Measurements from ENCODE around the gene ADAMTSL1. TPM values are rescaled to one million over a fixed set of nuclear protein-coding genes. Genes with fewer than 3 reads are reported as not detected.

The ADAMTSL1 gene, protein sequence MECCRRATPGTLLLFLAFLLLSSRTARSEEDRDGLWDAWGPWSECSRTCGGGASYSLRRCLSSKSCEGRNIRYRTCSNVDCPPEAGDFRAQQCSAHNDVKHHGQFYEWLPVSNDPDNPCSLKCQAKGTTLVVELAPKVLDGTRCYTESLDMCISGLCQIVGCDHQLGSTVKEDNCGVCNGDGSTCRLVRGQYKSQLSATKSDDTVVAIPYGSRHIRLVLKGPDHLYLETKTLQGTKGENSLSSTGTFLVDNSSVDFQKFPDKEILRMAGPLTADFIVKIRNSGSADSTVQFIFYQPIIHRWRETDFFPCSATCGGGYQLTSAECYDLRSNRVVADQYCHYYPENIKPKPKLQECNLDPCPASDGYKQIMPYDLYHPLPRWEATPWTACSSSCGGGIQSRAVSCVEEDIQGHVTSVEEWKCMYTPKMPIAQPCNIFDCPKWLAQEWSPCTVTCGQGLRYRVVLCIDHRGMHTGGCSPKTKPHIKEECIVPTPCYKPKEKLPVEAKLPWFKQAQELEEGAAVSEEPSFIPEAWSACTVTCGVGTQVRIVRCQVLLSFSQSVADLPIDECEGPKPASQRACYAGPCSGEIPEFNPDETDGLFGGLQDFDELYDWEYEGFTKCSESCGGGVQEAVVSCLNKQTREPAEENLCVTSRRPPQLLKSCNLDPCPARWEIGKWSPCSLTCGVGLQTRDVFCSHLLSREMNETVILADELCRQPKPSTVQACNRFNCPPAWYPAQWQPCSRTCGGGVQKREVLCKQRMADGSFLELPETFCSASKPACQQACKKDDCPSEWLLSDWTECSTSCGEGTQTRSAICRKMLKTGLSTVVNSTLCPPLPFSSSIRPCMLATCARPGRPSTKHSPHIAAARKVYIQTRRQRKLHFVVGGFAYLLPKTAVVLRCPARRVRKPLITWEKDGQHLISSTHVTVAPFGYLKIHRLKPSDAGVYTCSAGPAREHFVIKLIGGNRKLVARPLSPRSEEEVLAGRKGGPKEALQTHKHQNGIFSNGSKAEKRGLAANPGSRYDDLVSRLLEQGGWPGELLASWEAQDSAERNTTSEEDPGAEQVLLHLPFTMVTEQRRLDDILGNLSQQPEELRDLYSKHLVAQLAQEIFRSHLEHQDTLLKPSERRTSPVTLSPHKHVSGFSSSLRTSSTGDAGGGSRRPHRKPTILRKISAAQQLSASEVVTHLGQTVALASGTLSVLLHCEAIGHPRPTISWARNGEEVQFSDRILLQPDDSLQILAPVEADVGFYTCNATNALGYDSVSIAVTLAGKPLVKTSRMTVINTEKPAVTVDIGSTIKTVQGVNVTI (N-terminal part only)
- 1.5 TPM for total RNA-seq

DNA sequence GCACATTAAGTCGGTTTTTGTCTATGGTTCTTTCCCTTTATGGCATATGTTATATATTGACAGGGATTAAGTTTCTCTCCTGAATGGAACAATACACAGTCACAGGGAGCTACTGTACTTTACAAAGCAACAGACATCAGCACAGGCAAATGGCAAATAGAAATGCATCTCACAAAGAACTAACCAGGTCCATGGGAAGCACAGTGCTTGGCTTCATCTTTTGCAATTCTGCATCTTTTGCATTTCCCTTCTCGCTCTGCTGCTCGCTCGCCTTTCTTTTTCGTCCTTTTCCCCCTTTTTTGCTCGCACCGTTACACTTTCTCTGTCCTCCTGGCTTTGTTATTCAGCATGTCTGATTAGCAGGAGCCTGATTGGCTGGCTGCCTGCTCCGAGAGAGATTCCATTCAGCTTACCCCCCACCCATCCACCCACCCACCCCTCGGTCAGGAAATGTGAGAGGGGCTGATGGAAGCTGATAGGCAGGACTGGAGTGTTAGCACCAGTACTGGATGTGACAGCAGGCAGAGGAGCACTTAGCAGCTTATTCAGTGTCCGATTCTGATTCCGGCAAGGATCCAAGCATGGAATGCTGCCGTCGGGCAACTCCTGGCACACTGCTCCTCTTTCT lies at the start of gene ADAMTSL1:
TSS of gene ADAMTSL1 (plus strand) at position 502 of the 628 bp plus-strand sequence. CDS start at position 582, 80 bp downstream.
- ATAC-seq: peak; percentile 33

- ATAC-seq: no peak
These were observed 46.3 kb upstream of the ADAMTSL1 start for GRCh38 chr9:18427691-18428090.

GRCh38 chr9:18428661-18429060 lies 45.3 kb upstream of the ADAMTSL1 start:
- no peak for ATAC-seq

GRCh38 chr9:18429070-18429469 lies 44.9 kb upstream of the ADAMTSL1 start:
- no peak for ATAC-seq

DNA sequence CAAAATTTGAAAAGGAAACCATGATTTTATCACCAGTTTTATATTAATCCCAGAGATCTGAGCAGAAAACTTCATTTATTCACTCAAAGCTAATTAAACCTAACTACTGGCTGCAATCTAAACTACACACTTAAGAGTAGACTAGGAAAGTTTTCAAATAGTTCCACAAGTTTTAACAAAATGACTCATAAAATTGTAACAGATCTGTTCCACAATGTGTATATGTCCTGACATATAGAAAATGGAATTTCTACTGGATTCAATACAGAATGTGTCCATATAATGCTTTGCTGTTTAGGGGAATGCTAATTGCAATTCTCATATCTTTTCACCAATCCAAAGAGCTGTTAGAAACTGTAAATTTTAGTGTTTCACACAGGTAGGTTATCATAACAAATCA lies 40.3 kb upstream of the ADAMTSL1 start:
- ATAC-seq: no peak

DNA sequence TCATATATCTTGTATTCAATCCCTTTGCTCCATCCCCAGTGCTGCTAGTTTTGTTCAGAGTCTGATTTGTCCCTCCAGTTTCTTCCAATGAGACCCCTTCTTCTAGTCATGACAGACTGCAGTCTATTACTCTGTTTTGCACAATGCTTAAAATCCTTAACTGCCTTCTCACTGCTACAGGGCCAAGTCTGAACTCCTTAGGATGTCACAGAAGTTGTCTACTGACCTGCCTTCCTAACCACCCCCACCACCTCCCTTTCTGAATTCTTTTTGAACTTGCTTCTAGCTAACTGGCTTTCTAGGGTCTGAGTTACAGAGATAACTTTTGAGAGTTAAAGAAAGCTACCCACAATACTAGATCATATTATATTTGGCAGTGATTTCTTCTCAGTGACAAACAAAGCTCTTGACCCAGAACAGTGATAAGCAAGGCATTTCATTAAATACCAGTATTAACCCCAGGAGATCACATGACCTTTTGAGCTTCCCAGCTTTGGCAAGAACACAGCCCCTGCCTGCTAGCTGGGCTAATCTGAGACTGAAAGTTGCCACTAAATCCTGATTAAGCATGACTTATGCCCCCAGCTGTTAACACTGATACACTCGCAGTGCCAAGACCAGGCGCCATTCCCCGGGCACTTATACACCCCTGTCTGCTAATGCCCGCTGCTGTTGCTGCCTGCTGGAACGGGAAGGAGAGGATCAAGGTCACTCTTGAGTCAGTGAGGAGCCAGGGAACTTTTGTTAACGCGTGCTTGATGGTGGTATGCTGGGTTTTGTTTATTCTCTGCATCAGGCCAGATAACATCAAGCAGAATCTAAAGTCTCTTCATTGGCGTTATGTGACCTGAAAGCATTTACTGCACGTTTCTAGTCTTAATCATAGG lies 36.4 kb upstream of the ADAMTSL1 start:
- peak; percentile 26 for ATAC-seq

DNA sequence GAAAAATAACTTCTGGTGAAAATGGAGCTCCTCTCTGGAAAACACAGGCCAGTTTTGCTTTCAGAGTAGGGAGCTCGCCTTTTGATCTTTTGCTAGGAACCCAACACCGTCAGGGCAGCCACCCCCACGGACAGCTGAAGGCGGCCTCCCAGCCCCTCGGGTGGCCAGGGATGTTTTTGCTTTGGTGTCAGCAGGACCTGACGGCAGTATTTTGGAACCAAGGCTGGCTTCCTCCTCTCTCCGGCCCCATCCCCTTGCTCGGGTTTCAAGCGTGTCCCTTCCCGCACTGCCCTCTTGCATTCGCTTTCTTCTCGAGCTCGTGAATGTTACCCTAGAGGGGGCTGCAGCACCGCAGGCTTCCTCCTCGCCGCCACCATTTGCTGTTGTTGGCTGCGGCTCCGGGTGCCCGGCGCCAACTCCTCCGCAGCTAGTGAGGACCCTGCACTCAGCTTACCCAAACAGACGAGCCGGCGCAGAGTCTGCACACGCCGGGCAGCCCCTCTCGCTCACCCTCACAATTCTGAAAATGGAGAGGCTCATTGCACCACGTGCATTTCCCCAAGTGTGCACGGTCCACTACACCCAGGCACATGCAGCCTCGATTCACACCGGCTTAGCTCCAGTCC lies 35.5 kb upstream of the ADAMTSL1 start:
- ATAC-seq: no peak

DNA sequence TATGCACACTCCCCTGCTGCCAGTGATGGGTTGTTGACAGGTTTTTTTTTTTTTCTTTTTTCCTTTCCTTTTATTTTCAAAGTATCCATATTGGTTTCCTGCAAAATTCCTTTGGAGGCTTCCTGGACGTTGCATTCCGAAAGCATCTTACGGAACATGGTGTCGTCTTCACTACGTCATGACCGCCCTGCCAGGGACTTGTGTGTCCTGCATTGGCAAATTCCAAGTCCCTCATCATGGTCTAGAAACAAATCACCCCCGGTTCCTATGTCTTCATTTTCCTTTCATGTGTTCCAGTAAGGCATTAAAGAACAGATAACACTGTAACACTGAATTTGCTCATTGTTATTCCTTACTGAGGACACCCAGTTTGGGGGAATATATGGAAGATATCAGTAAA lies 35.0 kb upstream of the ADAMTSL1 start:
- no peak for ATAC-seq

- no peak for ATAC-seq
These were observed 32.7 kb upstream of the ADAMTSL1 start for GRCh38 chr9:18441261-18441660.

GRCh38 chr9:18442629-18443491 lies 31.1 kb upstream of the ADAMTSL1 start:
- peak; percentile 94 for ATAC-seq

DNA sequence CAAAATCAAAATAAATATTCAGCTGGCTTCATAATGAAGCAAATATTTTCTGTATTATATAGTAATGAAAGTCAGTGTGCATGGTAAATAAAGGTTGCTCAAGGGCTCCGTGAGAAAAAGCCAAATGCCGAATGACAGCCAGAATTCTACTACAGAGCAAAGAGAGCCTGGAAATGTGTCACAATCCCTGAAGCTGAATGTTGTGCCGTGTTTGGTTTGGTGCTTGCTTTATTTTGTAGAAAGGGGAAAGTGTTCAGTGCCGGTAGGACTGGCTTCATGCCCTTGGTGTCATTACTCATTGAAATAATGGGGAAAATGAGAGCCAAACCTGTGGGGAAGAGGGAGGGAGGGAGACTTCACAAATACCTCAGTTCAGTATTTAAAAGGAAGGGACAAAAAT lies 26.8 kb upstream of the ADAMTSL1 start:
- no peak for ATAC-seq

- no peak for ATAC-seq
These were observed 26.4 kb upstream of the ADAMTSL1 start for GRCh38 chr9:18447541-18447940.

DNA sequence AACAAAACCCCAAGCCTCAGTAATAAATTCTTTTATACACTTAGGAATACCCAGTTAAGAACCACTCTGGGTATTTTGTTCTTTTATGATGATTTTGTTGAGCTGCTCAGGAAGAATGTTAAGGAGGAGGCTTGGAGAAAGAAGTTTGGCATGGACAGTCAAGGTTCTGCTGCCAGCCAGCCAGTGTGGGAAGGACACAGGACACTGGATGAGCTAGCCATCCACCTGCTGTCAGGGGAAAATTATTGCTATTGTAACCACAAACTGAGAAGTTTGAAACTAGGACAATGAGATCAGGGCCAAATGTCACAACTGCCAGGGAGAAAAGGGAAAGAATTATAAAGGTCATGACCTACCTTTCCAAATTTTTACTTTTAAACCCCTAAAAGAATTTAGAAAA lies 25.9 kb upstream of the ADAMTSL1 start:
- no peak for ATAC-seq

- ATAC-seq: peak; percentile 50
These were observed 22.5 kb upstream of the ADAMTSL1 start for GRCh38 chr9:18451406-18451805.

DNA sequence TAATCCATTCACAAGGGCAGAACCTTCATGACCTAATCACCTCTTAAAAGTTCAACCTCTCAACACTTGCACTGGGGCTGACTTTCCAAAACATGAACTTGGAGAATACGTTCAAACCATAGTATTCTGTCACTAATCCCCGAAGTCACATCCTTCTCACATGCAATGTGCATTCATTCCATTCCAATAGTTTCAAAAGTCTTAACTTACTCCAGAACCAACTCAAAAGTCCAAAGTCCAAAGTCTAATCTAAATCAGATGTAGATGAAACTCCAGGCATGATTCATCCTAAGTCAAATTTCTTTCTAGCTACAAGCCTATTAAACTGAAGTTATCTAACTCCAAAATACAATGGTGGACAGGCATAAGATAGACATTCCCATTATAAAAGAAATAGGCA lies 21.7 kb upstream of the ADAMTSL1 start:
- ATAC-seq: no peak

DNA sequence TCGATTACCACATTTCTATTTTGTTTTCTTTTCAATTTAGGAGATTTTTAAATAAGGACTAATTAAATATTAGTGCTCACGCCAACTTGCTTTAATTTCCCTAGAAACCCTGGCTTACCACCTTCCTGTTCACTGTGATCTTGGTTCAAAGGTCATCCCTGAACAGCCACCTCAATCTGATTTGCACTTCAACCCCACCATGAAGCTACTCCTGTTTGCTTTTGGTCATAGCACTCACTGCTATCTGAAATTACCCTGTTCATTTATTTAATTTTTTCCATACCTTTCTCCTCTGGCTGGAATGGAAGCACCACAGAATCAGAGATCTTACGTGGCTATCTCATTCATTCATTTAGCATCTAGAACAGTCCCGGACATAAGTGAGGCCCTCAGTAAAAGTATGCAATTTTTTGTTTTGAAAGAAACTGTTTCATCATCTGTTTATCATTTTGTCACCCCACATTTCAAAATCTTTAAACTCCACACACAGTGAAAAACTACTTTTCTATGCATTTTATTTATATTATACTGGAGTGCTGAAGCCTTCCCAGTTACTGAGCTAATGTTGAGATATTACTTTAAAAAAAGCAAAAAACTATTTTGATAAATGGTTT lies 17.2 kb upstream of the ADAMTSL1 start:
- ATAC-seq: no peak

GRCh38 chr9:18457510-18457909 lies 16.4 kb upstream of the ADAMTSL1 start:
- no peak for ATAC-seq

DNA sequence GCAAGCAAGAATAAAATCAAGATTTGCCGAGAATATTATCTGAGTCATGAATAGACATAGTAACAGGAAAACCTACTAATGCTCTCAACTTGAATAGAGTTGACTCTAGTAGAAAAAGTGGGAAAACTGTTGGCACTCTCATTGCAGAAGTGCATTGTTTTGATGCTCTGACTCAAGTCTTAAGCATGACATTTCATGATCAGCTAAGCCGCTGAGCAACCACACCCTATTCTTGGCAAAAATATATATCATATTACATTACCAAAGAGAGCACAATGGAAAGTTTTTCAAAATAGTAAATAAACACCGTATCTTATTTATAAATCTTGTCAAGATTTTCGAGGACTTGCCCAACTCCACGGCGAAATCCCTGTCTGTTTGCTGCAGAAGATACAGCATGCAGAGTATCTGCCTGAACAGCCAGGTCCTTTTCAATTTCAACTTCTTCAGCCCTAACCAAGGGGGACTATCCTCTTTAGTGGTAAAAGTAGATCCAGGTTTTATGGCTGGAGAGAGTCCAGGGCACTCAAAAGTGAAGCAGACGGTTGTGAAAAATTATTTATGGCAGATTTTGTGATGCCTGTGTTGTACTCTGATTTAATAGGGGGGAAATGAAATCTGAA lies 13.9 kb upstream of the ADAMTSL1 start:
- peak; percentile 98 for ATAC-seq

DNA sequence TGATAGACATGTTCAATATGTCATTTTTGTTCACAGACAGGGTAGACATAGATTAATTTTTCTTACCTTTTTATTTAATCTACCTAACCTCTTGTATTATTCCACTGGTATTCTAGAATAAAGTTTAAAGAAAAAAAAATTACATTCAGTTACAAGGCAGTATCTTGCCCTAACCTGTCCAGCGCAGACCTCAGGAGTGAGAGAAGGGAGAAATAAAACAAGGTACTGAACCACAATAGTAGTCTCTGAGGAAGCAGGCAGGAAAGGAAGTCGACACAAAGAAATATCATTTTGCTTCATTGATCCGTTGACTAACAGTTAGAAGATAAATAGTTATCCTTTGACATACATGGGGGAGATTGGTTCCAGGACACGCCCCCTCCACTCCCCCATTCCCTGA lies 12.5 kb upstream of the ADAMTSL1 start:
- ATAC-seq: no peak

Measured in esophagus mucosa (tissue), 1 donor.